Body of pancreas (tissue), 4 donors: Measurements from ENCODE around the gene RBP2. TPM values are rescaled to one million over a fixed set of nuclear protein-coding genes. Genes with fewer than 3 reads are reported as not detected.

Source experiments
- ATAC-seq: fragments of 150-250 bp; one replicate; pipeline ENCODE4 v1.9.1; 2016
- DNase-seq, 4 donors: peaks; one replicate each; pipeline ENCODE4 v3.0.0-alpha.2; 2019
- H3K27ac ChIP-seq, 4 donors: fragments of 200-600 bp; sonication (generic); 1 replicate in 3 of 4; 2 replicates in 1 of 4; pipeline versions ENCODE4 v1.5.1 to v1.6.1; 2016 to 2019; ENCODE audit warnings: mild to moderate bottlenecking in 1 of 4, mixed read lengths in 1 of 4, moderate library complexity in 1 of 4
- H3K27me3 ChIP-seq, 2 donors: fragments of 200-600 bp; sonication (generic); one replicate each; pipeline ENCODE4 v1.6.0; 2016; ENCODE audit warnings: mild to moderate bottlenecking in 1 of 2
- H3K36me3 ChIP-seq, 2 donors: fragments of 200-600 bp; sonication (generic); replicated peaks in 1 of 2; 2 replicates each; pipeline ENCODE4 v1.5.1; 2016; ENCODE audit warnings: low read depth in 2 of 2; ENCODE audit not compliant: insufficient read depth in 1 of 2
- H3K4me1 ChIP-seq: fragments of 200-600 bp; sonication (generic); one replicate; pipeline ENCODE4 v1.6.0; 2016
- H3K4me3 ChIP-seq, 2 donors: fragments of 200-600 bp; sonication (generic); 1 replicate in 1 of 2; 2 replicates in 1 of 2; pipeline ENCODE4 v1.5.1; 2016 to 2019
- H3K9me3 ChIP-seq, 3 donors: fragments of 200-600 bp; sonication (generic); 1 replicate in 2 of 3; 2 replicates in 1 of 3; pipeline ENCODE4 v1.5.1; 2016
- POLR2A ChIP-seq, 3 donors: fragments of 450-650 bp; IDR thresholded peaks; one replicate each; pipeline ENCODE4 v1.6.1; 2016; ENCODE audit warnings: antibody characterized with exemption in 3 of 3, mild to moderate bottlenecking in 2 of 3
- WGBS, 2 donors: methylation state at CpG; one replicate each; pipeline ENCODE4 v1.1.5; 2017; 5-methylcytosine and 5-hydroxymethylcytosine counted together
- intact Hi-C: fragments of 100-400 bp; cut with DNase I; formaldehyde crosslinking; loops from one replicate; pipeline ENCODE4 v1.15.1; 2023
- total RNA-seq, 2 donors: library from RNA; depleted of rRNA; stranded (reverse); fragments of >200 nt; gene quantifications; one replicate each; pipeline ENCODE4 v1.1.0, GENCODE V29; 2016
- TF ChIP-seq, protein P1 (sequence below), 7 experiments: fragments of 450-650 bp in 4 of 7; fragments of 200-600 bp in 3 of 7; sonication (generic) in 3 of 7; IDR thresholded peaks; one replicate each; pipeline ENCODE4 v1.5.1; 2016 to 2019; ENCODE audit warnings: antibody characterized with exemption in 7 of 7

The RBP2 gene
- total RNA-seq, 2 donors from 2014 or later, result not detected

DNA sequence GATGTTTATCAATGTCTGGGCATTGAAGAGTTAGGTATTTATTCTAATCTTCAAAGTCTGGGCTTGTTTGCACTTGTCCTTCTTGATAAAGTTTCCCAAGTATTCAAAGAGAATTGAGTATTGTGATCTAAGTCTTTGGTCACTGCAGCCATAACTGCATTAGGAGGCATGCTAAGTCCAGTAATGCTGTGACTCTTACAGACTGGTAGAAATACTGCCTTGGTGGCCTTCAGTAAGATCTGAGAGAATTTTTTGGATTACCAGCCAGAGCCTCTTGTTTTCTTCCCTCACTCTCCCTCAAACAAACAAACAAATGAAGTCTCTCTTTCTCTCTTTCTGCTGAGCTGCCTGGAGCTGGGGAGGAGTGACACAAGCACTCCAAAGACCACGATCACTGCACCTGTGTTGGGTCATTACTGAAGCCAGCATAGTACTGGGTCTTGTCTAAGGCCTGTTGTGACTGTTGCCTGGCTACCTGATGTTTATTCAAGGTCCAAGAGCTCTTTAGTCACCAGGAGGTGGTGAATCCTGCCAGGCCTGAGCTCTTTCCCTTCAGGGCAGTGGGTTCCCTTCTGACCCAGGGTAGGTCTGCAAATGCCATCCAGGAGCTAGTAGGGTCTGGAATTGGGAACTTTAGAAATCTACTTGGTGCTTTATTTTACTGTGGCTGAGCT, 14.8 kb upstream of the RBP2 start:
- Histone ChIP-seq H3K27me3 (no peaks in the 10 kb centered on the region), H3K27ac (peak overlapping the region in 2 of 4 donors; percentile 58 to 74), H3K4me3 (no peak overlapping the region), H3K9me3 (no peaks in the 10 kb centered on the region), H3K36me3 (no peaks in the 10 kb centered on the region), H3K4me1 (peaks cover 16% of the 10 kb centered on the region)
- DNase-seq, result peak; percentile 52 to 75 (median 72)
- ATAC-seq, result peak; percentile 100
- TF ChIP-seq, protein P1, sequence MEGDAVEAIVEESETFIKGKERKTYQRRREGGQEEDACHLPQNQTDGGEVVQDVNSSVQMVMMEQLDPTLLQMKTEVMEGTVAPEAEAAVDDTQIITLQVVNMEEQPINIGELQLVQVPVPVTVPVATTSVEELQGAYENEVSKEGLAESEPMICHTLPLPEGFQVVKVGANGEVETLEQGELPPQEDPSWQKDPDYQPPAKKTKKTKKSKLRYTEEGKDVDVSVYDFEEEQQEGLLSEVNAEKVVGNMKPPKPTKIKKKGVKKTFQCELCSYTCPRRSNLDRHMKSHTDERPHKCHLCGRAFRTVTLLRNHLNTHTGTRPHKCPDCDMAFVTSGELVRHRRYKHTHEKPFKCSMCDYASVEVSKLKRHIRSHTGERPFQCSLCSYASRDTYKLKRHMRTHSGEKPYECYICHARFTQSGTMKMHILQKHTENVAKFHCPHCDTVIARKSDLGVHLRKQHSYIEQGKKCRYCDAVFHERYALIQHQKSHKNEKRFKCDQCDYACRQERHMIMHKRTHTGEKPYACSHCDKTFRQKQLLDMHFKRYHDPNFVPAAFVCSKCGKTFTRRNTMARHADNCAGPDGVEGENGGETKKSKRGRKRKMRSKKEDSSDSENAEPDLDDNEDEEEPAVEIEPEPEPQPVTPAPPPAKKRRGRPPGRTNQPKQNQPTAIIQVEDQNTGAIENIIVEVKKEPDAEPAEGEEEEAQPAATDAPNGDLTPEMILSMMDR (IDR thresholded peaks at IDR 0.05), result peak in 1 of 7 experiments; percentile 3
- peak in 1 of 3 donors; percentile 48 for TF ChIP-seq POLR2A (IDR thresholded peaks at IDR 0.05)
- intact Hi-C loops, result no loop called here
- 12 to 13% methylated on average over 1 of the region's 1 CpG for WGBS, 2 donors

DNA sequence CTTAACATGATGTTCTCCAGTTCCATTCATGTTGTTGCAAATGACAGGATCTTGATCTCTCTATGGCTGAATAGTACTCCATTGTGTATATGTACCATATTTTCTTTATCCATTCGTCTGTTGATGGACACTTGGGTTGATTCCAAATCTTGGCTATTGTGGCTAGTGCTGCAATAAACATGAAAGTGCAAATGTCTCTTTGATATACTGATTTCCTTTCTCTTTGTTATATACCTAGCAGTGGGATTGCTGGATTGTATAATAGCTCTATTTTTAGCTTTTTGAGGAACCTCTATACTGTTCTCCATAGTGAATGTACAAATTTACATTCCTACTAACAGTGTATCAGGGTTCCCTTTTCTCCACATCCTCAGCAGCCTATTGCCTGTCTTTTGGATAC, 5.9 kb upstream of the RBP2 start:
- peaks cover 22% of the 10 kb centered on the region for H3K4me1 ChIP-seq
- no peak for TF ChIP-seq POLR2A (IDR thresholded peaks at IDR 0.05)
- TF ChIP-seq, protein P1 (IDR thresholded peaks at IDR 0.05), result no peak
- intact Hi-C loops, result no loop called here
- no peaks in the 10 kb centered on the region for H3K27me3 ChIP-seq
- no peaks in the 10 kb centered on the region for H3K9me3 ChIP-seq
- 12 to 25% methylated on average over 1 of the region's 1 CpG for WGBS, 2 donors
- H3K27ac ChIP-seq, result no peak overlapping the region
- no peak for DNase-seq
- ATAC-seq, result no peak
- no peak overlapping the region for H3K4me3 ChIP-seq
- no peaks in the 10 kb centered on the region for H3K36me3 ChIP-seq

DNA sequence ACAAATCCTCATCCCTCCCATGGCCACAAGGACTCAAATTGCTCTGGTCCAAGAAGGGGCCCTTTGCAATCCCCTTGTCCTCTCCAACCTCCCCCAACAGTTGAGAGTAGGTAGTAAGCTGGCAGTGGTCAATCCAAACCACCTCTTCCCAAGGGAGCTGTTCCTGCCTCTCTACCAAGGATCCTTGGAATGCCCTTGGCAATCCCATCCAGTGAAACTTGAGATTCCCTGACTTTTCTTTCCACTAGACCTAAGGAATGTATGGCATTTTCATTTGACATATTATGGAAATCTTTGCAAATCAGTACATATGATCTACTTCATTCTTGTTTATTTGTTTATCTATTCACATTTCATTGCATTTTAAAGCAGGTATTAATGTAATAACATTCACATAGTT, 4.8 kb upstream of the RBP2 start:
- Histone ChIP-seq H3K9me3 (no peaks in the 10 kb centered on the region), H3K27ac (peak overlapping the region in 3 of 4 donors; percentile 35 to 52 (median 36)), H3K36me3 (no peaks in the 10 kb centered on the region), H3K4me1 (peaks cover 30% of the 10 kb centered on the region), H3K4me3 (no peak overlapping the region), H3K27me3 (no peaks in the 10 kb centered on the region)
- ATAC-seq (no peak), DNase-seq (no peak)
- intact Hi-C loops, result no loop called here
- TF ChIP-seq POLR2A (IDR thresholded peaks at IDR 0.05), result no peak
- TF ChIP-seq, protein P1 (IDR thresholded peaks at IDR 0.05), result no peak

DNA sequence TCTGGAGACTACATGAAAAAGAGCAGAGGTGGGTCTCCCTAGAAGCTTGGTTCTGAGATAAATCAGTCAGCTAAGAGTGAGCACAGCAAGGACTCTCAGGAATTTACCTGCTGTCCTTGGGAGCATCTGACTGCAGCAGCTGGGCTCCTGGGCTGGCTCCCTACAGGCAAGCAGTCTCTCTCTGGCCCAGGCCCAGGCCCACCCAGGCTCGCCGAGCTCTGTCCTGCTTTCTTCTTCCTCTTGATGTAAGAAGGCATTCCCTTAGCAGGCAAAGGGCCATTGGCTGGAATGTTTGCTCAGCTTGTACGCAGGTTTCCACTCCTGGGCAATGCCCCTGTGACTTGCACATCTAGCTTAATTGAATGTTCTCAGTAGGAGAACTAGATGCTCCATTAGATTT, 4.3 kb upstream of the RBP2 start:
- 27 to 57% methylated on average over 3 of the region's 3 CpGs for WGBS, 2 donors
- TF ChIP-seq POLR2A (IDR thresholded peaks at IDR 0.05), result no peak
- TF ChIP-seq, protein P1 (IDR thresholded peaks at IDR 0.05), result no peak
- H3K9me3 ChIP-seq, result no peaks in the 10 kb centered on the region
- H3K36me3 ChIP-seq, result no peaks in the 10 kb centered on the region
- H3K4me1 ChIP-seq, result peaks cover 30% of the 10 kb centered on the region
- ATAC-seq (peak; percentile 64), DNase-seq (peak; percentile 58 to 79 (median 66))
- intact Hi-C loops, result no loop called here
- H3K4me3 ChIP-seq, result no peak overlapping the region
- H3K27ac ChIP-seq, result peak overlapping the region in 3 of 4 donors; percentile 35 to 52 (median 36)
- no peaks in the 10 kb centered on the region for H3K27me3 ChIP-seq
